Measurements from ENCODE around the gene DNAJB11.

DNA sequence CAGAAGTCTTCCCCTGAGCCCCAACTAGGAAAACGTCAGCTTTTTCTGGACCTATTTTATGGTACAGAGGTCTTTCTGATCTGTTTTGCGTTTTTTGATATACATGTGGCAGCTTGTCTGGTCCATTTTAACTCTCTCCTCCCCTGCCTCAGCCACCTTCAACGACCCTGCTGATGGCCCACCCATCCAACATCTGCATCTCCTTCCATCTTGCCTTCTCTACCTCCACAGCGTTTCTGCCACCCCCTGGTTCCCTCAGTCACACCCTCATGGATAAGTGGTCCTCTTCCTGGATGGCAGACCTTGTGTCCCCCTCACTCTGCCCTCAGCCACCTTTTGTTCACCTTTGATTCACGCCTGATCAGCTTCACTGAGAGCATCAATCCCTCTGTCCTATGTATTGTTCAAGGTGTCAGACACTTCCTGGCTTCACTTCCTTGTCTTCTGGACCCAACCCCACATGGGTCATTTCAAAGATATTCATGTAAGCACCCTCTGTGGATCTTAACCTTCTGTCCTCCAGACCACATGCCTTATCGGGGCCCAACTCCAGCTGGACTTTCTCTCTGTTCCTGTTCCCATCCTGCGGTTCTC, 55.8 kb downstream of the DNAJB11 start:
- TF ChIP-seq, protein P1, sequence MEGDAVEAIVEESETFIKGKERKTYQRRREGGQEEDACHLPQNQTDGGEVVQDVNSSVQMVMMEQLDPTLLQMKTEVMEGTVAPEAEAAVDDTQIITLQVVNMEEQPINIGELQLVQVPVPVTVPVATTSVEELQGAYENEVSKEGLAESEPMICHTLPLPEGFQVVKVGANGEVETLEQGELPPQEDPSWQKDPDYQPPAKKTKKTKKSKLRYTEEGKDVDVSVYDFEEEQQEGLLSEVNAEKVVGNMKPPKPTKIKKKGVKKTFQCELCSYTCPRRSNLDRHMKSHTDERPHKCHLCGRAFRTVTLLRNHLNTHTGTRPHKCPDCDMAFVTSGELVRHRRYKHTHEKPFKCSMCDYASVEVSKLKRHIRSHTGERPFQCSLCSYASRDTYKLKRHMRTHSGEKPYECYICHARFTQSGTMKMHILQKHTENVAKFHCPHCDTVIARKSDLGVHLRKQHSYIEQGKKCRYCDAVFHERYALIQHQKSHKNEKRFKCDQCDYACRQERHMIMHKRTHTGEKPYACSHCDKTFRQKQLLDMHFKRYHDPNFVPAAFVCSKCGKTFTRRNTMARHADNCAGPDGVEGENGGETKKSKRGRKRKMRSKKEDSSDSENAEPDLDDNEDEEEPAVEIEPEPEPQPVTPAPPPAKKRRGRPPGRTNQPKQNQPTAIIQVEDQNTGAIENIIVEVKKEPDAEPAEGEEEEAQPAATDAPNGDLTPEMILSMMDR (conservative IDR thresholded peaks at IDR 0.05) = no peak
- no peak for TF ChIP-seq ZFX (IDR thresholded peaks at IDR 0.05)

Measured in C4-2B (cell line).